NB4 (cell line): ENCODE measurements around the gene SH3BP1.

Experiments used
- CTCF ChIP-seq: IDR thresholded peaks from one replicate; pipeline ENCODE4 v1.5.1; 2012; ENCODE audit warnings: low read depth, low read length
- POLR2A ChIP-seq: IDR thresholded peaks from 2 replicates; pipeline ENCODE4 v1.6.1; 2011; ENCODE audit warnings: mild to moderate bottlenecking; ENCODE audit not compliant: insufficient read length; ENCODE audit errors: extremely low read depth

- no peak for TF ChIP-seq CTCF
- no peak for TF ChIP-seq POLR2A
These were observed 4.3 kb upstream of the SH3BP1 start for GRCh38 chr22:37635157-37635556.
